Measurements from ENCODE around the gene MAML3.

DNA sequence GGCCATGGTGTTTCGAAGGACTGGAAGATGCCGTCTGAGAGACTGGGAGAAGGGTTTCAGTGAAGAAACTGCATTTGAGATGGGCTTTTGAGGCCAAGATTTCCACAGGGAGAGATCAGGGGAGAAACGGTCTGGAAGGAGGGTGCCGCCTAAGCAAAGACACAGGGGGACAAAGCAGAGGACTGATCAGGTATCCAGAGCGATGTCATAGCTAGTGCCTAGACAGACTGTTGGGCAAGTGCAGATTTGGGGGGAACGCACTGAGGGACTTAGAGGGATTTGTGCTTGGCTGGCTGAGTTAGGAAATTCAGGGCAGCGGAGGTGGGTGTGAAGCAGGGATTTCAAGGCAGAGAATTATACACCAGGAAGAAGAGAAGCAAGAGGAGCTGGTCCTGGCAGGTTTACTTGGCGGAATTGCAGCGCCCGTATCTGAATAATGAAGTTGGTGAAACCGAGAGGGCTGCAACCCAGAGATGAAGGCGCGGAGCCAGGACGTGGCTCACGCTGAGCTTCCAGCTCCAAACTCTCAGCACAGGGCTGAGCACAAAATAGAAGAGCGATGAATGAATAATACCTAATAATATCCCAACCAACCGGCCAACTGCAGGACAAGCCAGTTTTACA is 106.9 kb downstream of the MAML3 start:
- TF ChIP-seq, protein P1, sequence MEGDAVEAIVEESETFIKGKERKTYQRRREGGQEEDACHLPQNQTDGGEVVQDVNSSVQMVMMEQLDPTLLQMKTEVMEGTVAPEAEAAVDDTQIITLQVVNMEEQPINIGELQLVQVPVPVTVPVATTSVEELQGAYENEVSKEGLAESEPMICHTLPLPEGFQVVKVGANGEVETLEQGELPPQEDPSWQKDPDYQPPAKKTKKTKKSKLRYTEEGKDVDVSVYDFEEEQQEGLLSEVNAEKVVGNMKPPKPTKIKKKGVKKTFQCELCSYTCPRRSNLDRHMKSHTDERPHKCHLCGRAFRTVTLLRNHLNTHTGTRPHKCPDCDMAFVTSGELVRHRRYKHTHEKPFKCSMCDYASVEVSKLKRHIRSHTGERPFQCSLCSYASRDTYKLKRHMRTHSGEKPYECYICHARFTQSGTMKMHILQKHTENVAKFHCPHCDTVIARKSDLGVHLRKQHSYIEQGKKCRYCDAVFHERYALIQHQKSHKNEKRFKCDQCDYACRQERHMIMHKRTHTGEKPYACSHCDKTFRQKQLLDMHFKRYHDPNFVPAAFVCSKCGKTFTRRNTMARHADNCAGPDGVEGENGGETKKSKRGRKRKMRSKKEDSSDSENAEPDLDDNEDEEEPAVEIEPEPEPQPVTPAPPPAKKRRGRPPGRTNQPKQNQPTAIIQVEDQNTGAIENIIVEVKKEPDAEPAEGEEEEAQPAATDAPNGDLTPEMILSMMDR (IDR thresholded peaks at IDR 0.05; ENCODE audit: low read depth, low read length) = no peak
- no peak for TF ChIP-seq EZH2phosphoT487 (IDR thresholded peaks at IDR 0.05; ENCODE audit: low read depth)
